Smooth muscle cell (in vitro differentiated cells): ENCODE data around the gene STON2. TPM values are rescaled to one million over a fixed set of nuclear protein-coding genes. Genes with fewer than 3 reads are reported as not detected.

Source experiments
- DNase-seq: peaks from one replicate; lab custom pipeline; 2025; ENCODE audit not compliant: unreplicated experiment; lab: John Stamatoyannopoulos, UW
- H2AFZ ChIP-seq: fragments of 200-600 bp; sonication (generic); 2 replicates; pipeline ENCODE4 v1.6.0; 2016; ENCODE audit warnings: antibody characterized with exemption, low read depth, mild to moderate bottlenecking
- H3F3A ChIP-seq: fragments of 200-600 bp; sonication (generic); 2 replicates; pipeline ENCODE4 v1.6.0; 2017; ENCODE audit warnings: antibody characterized with exemption, low read depth
- H3K27ac ChIP-seq: fragments of 200-600 bp; sonication (generic); 2 replicates; pipeline ENCODE4 v1.5.1; 2016; ENCODE audit warnings: low read depth, mild to moderate bottlenecking
- H3K27me3 ChIP-seq: fragments of 200-600 bp; sonication (generic); 2 replicates; pipeline ENCODE4 v1.6.1; 2016; ENCODE audit warnings: low read depth, mild to moderate bottlenecking
- H3K36me3 ChIP-seq: fragments of 200-600 bp; sonication (generic); 2 replicates; pipeline ENCODE4 v1.5.1; 2016; ENCODE audit warnings: low read depth
- H3K4me1 ChIP-seq: fragments of 200-600 bp; sonication (generic); 2 replicates; pipeline ENCODE4 v1.5.1; 2016; ENCODE audit warnings: low read depth
- H3K4me2 ChIP-seq: fragments of 200-600 bp; sonication (generic); 2 replicates; pipeline ENCODE4 v1.6.0; 2016; ENCODE audit warnings: mild to moderate bottlenecking
- H3K4me3 ChIP-seq: fragments of 200-600 bp; sonication (generic); 2 replicates; pipeline ENCODE4 v1.5.1; 2016; ENCODE audit warnings: mild to moderate bottlenecking
- H3K79me2 ChIP-seq: fragments of 200-600 bp; sonication (generic); 2 replicates; pipeline ENCODE4 v1.6.0; 2016; ENCODE audit warnings: low read depth, mild to moderate bottlenecking
- H3K9ac ChIP-seq: fragments of 200-600 bp; sonication (generic); 2 replicates; pipeline ENCODE4 v1.6.0; 2016; ENCODE audit warnings: low read depth
- H3K9me3 ChIP-seq: fragments of 200-600 bp; sonication (generic); replicated peaks from 2 replicates; pipeline ENCODE4 v1.5.1; 2016; ENCODE audit warnings: low read depth
- H4K20me1 ChIP-seq: fragments of 200-600 bp; sonication (generic); 2 replicates; pipeline ENCODE4 v1.6.0; 2016; ENCODE audit warnings: low read depth
- CTCF ChIP-seq: fragments of 200-600 bp; sonication (generic); IDR thresholded peaks from 2 replicates; pipeline ENCODE4 v1.5.1; 2017; ENCODE audit warnings: borderline replicate concordance, mild to moderate bottlenecking, antibody characterized with exemption; ENCODE audit not compliant: insufficient read depth, poor library complexity, severe bottlenecking
- WGBS: methylation state at CpG from one replicate; pipeline ENCODE4 v1.1.7; 2016; ENCODE audit warnings: low lambda C conversion rate; 5-methylcytosine and 5-hydroxymethylcytosine counted together
- polyA plus RNA-seq: library from polyadenylated mRNA; unstranded; fragments of >200 nt; fragmentation: Nextera tagmentation; extraction: Ambion mirVana; gene quantifications from 2 replicates; pipeline ENCODE4 v1.2.1, GENCODE V29; 2016
- total RNA-seq: library from RNA; depleted of rRNA; stranded (reverse); fragments of >200 nt; gene quantifications from 2 replicates; pipeline ENCODE4 v1.2.3, GENCODE V29; 2014

Gene STON2
- total and polyA plus RNA-seq, 2 experiments from 2014 or later: 1.7 to 43.6 TPM

- Histone ChIP-seq H3K27me3 (no peaks in the 10 kb centered on the region), H3K4me2 (no peak overlapping the region), H3K4me1 (peaks cover 18% of the 10 kb centered on the region), H2AFZ (no peak overlapping the region), H3K9me3 (no peaks in the 10 kb centered on the region), H3K79me2 (no peaks in the 10 kb centered on the region), H3K9ac (peak overlapping the region; percentile 45), H3K27ac (peak overlapping the region; percentile 83), H3K36me3 (no peaks in the 10 kb centered on the region), H4K20me1 (peaks cover 9% of the 10 kb centered on the region), H3K4me3 (no peak overlapping the region), H3F3A (peaks cover 4% of the 10 kb centered on the region)
- WGBS: 52% methylated on average over 7 of the region's 7 CpGs
- no peak for DNase-seq
- TF ChIP-seq CTCF: peak; percentile 74
Observed at GRCh38 chr14:81269100-81269978, 130.8 kb downstream of the STON2 start.

- H3K27ac ChIP-seq: peak overlapping the region; percentile 83
- H3K79me2 ChIP-seq: no peaks in the 10 kb centered on the region
- H2AFZ ChIP-seq: no peak overlapping the region
- no peaks in the 10 kb centered on the region for H3K36me3 ChIP-seq
- H3K9me3 ChIP-seq: no peaks in the 10 kb centered on the region
- H3K4me2 ChIP-seq: peak overlapping the region; percentile 26
- H3K4me3 ChIP-seq: no peak overlapping the region
- no peak for TF ChIP-seq CTCF
- no peaks in the 10 kb centered on the region for H4K20me1 ChIP-seq
- H3K27me3 ChIP-seq: peaks cover 4% of the 10 kb centered on the region
- peaks cover 4% of the 10 kb centered on the region for H3F3A ChIP-seq
- 16% methylated on average over 3 of the region's 3 CpGs for WGBS
- peak overlapping the region; percentile 17 for H3K9ac ChIP-seq
- DNase-seq: no peak
- peaks cover 9% of the 10 kb centered on the region for H3K4me1 ChIP-seq
Observed at GRCh38 chr14:81268016-81268416, 132.1 kb downstream of the STON2 start.

- DNase-seq: no peak
- Histone ChIP-seq H3K79me2 (no peaks in the 10 kb centered on the region), H3F3A (peaks cover 4% of the 10 kb centered on the region), H3K27me3 (peaks cover 4% of the 10 kb centered on the region), H4K20me1 (no peaks in the 10 kb centered on the region), H3K4me3 (no peak overlapping the region), H3K27ac (no peak overlapping the region), H3K4me1 (peaks cover 7% of the 10 kb centered on the region), H2AFZ (no peak overlapping the region), H3K9me3 (no peaks in the 10 kb centered on the region), H3K36me3 (no peaks in the 10 kb centered on the region), H3K9ac (no peak overlapping the region), H3K4me2 (no peak overlapping the region)
- no peak for TF ChIP-seq CTCF
- 90% methylated on average over 3 of the region's 3 CpGs for WGBS
Observed at GRCh38 chr14:81265636-81266169, 134.4 kb downstream of the STON2 start.
